ENCODE data around the gene BAIAP2.

DNA sequence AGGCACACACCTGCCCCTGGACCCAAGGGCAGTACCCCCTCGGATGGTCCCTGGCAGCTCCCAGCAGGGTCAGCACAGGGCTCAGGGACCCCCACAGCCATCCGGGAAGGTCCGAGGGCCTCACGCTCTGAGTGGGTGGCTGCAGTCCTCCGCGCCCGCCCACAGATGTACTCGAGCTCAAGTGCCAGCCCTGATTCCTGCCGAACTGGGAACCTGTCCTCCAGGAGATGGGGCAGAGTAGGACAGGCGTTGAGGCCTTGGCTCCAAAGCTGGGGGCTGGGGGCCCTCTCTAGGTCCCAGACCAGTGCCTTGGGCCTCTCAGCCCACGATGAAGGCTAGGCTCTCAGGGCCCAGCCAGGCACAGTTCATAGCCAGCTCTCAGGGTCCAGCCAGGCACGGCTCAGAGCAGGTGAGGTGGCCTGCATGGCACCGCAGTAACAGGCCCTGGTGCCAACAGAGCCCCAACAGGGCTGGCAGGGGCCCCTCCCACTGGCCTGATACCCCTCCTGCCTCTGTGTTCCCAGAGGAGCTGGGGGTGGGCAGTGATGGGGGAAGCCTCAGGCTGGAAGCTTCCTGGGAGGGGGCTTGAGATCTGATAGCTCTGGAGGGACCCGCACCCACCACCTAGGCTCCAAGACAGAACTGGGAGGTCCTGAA, 94.9 kb downstream of the BAIAP2 start:
- no peak for TF ChIP-seq POLR2AphosphoS5 (IDR thresholded peaks at IDR 0.05)
- TF ChIP-seq, protein P1, sequence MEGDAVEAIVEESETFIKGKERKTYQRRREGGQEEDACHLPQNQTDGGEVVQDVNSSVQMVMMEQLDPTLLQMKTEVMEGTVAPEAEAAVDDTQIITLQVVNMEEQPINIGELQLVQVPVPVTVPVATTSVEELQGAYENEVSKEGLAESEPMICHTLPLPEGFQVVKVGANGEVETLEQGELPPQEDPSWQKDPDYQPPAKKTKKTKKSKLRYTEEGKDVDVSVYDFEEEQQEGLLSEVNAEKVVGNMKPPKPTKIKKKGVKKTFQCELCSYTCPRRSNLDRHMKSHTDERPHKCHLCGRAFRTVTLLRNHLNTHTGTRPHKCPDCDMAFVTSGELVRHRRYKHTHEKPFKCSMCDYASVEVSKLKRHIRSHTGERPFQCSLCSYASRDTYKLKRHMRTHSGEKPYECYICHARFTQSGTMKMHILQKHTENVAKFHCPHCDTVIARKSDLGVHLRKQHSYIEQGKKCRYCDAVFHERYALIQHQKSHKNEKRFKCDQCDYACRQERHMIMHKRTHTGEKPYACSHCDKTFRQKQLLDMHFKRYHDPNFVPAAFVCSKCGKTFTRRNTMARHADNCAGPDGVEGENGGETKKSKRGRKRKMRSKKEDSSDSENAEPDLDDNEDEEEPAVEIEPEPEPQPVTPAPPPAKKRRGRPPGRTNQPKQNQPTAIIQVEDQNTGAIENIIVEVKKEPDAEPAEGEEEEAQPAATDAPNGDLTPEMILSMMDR (IDR thresholded peaks at IDR 0.05; ENCODE audit: poor library complexity, severe bottlenecking): no peak
